Prostate gland (tissue), 2 donors: ENCODE data around the gene LRP11. TPM values are rescaled to one million over a fixed set of nuclear protein-coding genes. Genes with fewer than 3 reads are reported as not detected.
"Not testable (repeated sequence)": the region's sequence is repeated elsewhere in the genome, so short reads cannot be mapped to it uniquely, and the experiment has no call there.

Source experiments
- DNase-seq: peaks from one replicate; pipeline ENCODE4 v3.0.0-alpha.2; 2019; ENCODE audit warnings: low spot score
- H3K27ac ChIP-seq, 2 donors: fragments of 200-600 bp; sonication (generic); 2 replicates each; pipeline ENCODE4 v1.5.1; 2017 to 2019
- H3K27me3 ChIP-seq: fragments of 200-600 bp; sonication (generic); replicated peaks from 2 replicates; pipeline ENCODE4 v1.5.1; 2019; ENCODE audit not compliant: insufficient read depth
- H3K36me3 ChIP-seq, 2 donors: fragments of 200-600 bp; sonication (generic); 1 replicate in 1 of 2; 2 replicates in 1 of 2; pipeline versions ENCODE4 v1.5.1 to v1.8.1; 2017 to 2019
- H3K4me1 ChIP-seq: fragments of 200-600 bp; sonication (generic); replicated peaks from 2 replicates; pipeline ENCODE4 v1.5.1; 2019
- H3K4me3 ChIP-seq, 2 donors: fragments of 200-600 bp; sonication (generic); 2 replicates each; pipeline ENCODE4 v1.5.1; 2017 to 2019
- H3K9me3 ChIP-seq: fragments of 200-600 bp; sonication (generic); 2 replicates; pipeline ENCODE4 v1.5.1; 2017
- CTCF ChIP-seq, 4 experiments: fragments of 200-600 bp in 2 of 4; fragments of 450-650 bp in 2 of 4; sonication (generic) in 2 of 4; IDR thresholded peaks; 1 replicate in 3 of 4; 2 replicates in 1 of 4; pipeline ENCODE4 v1.5.1; 2016 to 2019; ENCODE audit warnings: antibody characterized with exemption in 4 of 4, mild to moderate bottlenecking in 2 of 4, moderate library complexity in 2 of 4
- POLR2A ChIP-seq: fragments of 450-650 bp; IDR thresholded peaks from one replicate; pipeline ENCODE4 v1.6.1; 2016; ENCODE audit warnings: antibody characterized with exemption, mild to moderate bottlenecking
- POLR2AphosphoS5 ChIP-seq: sonication (generic); formaldehyde crosslinking; IDR thresholded peaks from one replicate; pipeline ENCODE4 v1.6.1; 2017; ENCODE audit warnings: antibody characterized with exemption
- WGBS: methylation state at CpG from one replicate; pipeline ENCODE4 v1.1.5; 2018; 5-methylcytosine and 5-hydroxymethylcytosine counted together
- intact Hi-C: fragments of 100-400 bp; cut with DNase I; formaldehyde crosslinking; loops from one replicate; pipeline ENCODE4 v1.14.2; 2022
- total RNA-seq, 2 donors: library from RNA; depleted of rRNA; stranded (reverse); fragments of >200 nt; gene quantifications; one replicate each; pipeline ENCODE4 v1.1.0, GENCODE V29; 2016

LRP11 gene
- total RNA-seq, 2 donors from 2014 or later = 52.7 to 76.3 TPM

GRCh38 chr6:149864578-149865535 is 698 bp upstream of the LRP11 start:
- peak; percentile 49 for DNase-seq
- TF ChIP-seq POLR2AphosphoS5 = no peak
- peak in 3 of 4 experiments; percentile 61 to 79 (median 71) for TF ChIP-seq CTCF (IDR thresholded peaks at IDR 0.05)
- WGBS = 11% methylated on average over 23 of the region's 23 CpGs
- peak overlapping the region; percentile 86 to 95 for H3K27ac ChIP-seq
- H3K36me3 ChIP-seq = no peaks in the 10 kb centered on the region
- no peaks in the 10 kb centered on the region for H3K9me3 ChIP-seq
- no peaks in the 10 kb centered on the region for H3K27me3 ChIP-seq
- peak overlapping the region; percentile 68 to 75 for H3K4me3 ChIP-seq
- peaks cover 4% of the 10 kb centered on the region for H3K4me1 ChIP-seq
- intact Hi-C loops = loop anchor here (10.0 kb wide), 2 partner anchors 140 to 300 kb away; partner anchors contain the start of gene GINM1

GRCh38 chr6:149862922-149863697 is 1.0 kb downstream of the LRP11 start:
- peak overlapping the region; percentile 68 to 75 for H3K4me3 ChIP-seq
- H3K27me3 ChIP-seq = no peaks in the 10 kb centered on the region
- peak overlapping the region; percentile 86 to 95 for H3K27ac ChIP-seq
- DNase-seq = peak; percentile 77
- no peaks in the 10 kb centered on the region for H3K9me3 ChIP-seq
- H3K36me3 ChIP-seq = no peaks in the 10 kb centered on the region
- intact Hi-C loops = loop anchor here (2.0 to 10.0 kb wide), 3 partner anchors 26 to 298 kb away; partner anchors contain the start of gene GINM1
- WGBS = under 1% methylated on average over 45 of the region's 69 CpGs
- TF ChIP-seq CTCF (IDR thresholded peaks at IDR 0.05) = no peak
- peak; percentile 39 for TF ChIP-seq POLR2A
- TF ChIP-seq POLR2AphosphoS5 = peak; percentile 38
- H3K4me1 ChIP-seq = peaks cover 7% of the 10 kb centered on the region

GRCh38 chr6:149862424-149862738 is 1.8 kb downstream of the LRP11 start:
- Histone ChIP-seq H3K4me1 (peaks cover 11% of the 10 kb centered on the region), H3K27ac (peak overlapping the region; percentile 86 to 95), H3K4me3 (peak overlapping the region; percentile 68 to 75)
- 91% methylated on average over 12 of the region's 12 CpGs for WGBS
- not testable (repeated sequence) for DNase-seq, H3K9me3 ChIP-seq, H3K27me3 ChIP-seq, H3K36me3 ChIP-seq
- intact Hi-C loops = loop anchor here (2.0 to 10.0 kb wide), 3 partner anchors 26 to 298 kb away; partner anchors contain the start of gene GINM1

- Histone ChIP-seq H3K27ac (peak overlapping the region in 1 of 2 donors; percentile 52), H3K9me3 (no peaks in the 10 kb centered on the region), H3K27me3 (no peaks in the 10 kb centered on the region), H3K4me1 (peaks cover 11% of the 10 kb centered on the region), H3K36me3 (no peaks in the 10 kb centered on the region), H3K4me3 (no peak overlapping the region)
- no peak for DNase-seq
- WGBS = 82% methylated on average over 14 of the region's 14 CpGs
- no peak for TF ChIP-seq POLR2AphosphoS5
- TF ChIP-seq CTCF (IDR thresholded peaks at IDR 0.05) = no peak
- no peak for TF ChIP-seq POLR2A
- intact Hi-C loops = loop anchor here (2.0 to 10.0 kb wide), 3 partner anchors 25 to 297 kb away; partner anchors contain the start of gene GINM1
These were observed 2.3 kb downstream of the LRP11 start for GRCh38 chr6:149861603-149862423.
